ENCODE measurements around the gene MFAP2.
A peak's percentile ranks its signal among the peaks of the same experiment; 100 is the strongest.

MFAP2 gene

DNA sequence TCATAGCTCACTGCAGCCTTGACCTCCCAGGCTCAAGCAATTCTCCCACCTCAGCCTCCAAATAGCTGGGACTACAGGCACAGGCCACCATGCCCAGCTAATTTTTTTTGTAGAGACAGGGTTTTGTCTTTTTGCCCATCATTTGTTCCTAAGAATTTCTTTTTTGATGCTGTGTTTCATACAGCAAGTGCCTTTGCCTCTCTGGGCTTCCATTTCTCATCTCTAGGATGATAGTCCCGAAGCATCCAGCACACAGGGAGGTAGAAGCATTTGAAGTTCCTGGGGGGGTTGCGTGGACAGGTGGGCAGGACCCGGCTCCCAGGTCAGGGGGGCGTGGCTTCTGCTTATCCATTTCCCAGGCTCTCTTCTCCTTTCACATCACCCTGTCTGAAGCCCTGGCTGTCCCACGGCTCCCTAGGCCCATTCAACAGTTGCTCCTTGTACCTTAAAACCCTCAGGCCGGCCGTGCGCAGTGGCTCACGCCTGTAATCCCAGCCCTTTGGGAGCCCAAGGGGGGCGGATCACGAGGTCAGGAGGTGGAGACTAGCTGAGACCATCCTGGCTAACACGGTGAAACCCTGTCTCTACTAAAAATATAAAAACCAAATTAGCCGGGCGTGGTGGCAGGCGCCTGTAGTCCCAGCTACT, 27.9 kb upstream of the MFAP2 start:
- no peak for DNase-seq

DNA sequence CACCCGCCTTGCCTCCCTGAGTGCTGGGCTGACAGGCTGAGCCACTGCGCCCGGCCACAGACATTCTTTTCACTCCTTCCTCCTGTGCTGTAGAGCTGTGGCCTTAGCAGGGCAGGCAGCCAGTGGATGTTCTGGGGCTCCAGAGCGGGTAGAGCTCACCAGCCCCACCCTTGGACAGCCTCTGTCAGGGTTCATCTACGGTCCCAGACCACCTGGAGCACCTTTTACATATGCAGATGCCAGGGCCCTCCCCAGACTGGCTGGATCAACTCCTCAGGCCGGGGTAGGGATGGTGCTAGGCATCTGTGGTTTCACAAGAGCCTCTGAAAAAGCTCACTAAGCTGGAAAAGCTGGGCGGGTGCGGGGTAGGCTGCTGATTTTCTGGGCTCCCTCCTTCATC, 26.7 kb upstream of the MFAP2 start:
- no peak for DNase-seq

DNA sequence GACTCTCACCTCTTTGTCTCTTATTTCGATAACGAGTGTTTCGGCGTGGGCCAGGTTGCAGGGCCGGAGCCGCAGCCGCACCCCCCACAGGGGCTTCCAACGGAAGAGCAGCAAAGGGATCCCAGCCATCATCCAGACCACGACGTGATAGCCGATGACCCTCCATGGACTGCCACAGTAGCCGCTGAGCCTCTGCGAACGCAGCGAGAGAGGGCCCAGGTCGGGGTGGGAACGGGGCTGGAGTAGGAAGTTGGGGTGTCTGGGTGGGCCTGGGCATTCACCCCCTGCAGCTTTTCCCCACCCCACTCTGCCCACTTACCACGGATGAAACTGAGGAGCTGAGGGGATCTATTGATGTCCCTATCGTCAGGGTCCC, 24.9 kb upstream of the MFAP2 start:
- DNase-seq, result no peak

DNA sequence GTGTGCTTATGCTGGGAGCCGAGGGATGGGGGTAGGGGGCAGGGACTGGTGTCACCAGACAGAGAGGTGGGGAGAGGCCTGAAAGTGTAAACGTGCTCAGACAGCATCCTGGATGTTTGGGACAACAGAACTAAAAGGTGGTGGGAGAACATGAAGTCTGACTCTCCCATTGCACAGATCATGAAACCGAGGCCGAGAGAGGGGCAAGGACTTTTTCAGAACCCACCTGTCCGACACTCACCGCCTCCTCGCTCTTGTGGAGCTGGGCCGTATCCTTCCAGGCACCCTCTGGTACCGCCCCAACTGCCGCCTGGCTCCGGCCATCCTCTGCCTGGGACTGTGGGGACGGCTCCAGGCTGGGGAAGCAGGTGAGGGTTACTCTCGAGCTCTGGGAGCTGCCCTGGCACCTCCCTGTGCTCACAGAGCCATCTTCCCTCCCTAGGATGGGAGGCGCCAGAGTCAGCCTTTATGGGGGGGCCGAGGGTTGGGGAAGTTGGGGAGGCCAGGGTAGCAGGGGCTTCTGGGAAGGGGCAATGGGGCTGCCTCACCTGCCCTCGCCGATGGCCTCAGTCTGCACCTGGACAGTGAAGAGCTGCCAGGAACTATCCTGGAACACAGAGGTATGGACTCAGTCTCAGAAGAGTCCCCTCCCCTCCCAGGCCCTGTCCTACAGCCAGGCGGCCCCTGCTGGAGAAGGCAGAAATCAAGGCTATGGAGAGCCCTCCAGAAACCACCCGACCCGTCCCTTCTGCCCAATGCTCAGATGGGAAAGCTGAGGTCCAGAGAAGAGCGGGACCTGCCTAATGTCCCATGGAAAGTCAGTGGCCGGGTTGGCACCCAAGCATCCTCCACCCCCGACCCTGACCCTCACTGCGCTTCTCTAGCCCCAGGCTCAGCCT, 24.3 kb upstream of the MFAP2 start:
- no peak for DNase-seq

DNA sequence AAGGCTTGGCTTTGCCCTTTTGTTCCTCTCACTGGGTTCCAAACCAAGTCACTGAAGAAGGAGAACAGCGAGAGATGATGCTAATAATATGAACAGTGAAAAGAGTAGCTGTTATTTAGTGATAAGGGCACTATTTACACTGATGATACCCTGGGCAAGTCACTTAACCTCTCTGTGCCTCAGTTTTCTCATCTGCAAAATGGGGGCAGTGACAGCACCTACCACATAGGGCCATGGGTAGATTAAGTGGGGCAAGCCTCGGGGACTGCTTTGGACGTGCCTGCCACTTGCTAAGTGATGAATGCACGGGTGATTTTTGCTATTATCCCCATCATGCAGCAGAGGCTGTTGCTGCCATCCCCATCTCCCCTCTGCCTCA, 22.1 kb upstream of the MFAP2 start:
- DNase-seq, result no peak

DNA sequence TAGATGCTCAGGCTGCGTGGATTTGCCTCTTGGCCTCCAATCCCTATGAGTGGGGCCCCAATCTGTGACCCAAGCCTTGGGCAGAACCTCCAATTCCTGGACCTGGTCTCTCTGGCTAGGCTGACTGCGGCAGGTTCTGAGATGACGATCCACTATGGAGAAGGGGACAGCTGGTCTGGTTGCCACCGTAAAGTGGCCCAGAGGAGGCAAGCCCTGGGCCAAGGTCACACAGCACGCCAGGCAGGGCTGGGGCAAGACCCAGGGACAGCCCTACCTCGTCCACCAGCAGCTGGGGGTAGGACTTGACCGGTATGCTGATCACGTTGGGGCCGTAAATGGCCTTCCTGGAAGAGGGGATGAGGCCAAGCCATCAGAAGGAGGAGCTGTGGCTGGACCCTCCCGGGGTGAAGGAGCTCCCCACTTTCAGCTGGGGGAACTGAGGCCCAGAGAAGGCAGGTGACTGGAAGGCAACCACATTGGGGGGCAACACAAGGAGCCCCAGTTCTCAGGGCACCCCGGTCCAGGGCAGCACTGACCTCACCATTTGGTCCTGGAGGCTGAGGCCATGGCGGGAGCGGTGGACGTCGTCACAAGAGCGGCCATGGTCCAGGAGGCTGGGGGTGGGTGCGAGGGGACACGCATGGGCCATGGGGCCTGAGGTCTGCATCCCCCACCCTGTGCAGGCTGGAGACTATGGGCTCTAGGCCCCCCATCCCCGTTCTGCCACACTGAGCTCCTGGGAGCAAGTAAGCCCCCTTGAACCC, 21.5 kb upstream of the MFAP2 start:
- no peak for DNase-seq

DNA sequence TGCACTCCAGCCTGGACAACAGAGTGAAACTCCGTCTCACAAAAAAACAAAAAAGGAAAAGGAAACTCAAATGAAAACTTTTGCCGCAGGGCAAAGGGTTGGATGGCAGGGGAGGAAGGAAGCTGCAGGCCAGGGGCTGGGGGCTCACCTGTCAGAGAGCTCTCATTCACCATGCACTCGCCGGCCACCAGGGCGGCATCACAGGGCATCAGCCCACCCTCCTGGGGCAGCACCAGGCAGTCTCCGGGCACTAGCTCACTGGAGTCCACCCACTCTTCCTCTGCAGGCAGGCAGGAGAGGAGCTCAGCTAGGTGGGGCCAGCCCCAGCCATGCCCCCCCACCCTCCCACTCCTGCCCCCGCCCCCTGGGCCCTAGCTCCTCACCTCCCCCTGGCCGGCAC, 19.4 kb upstream of the MFAP2 start:
- no peak for DNase-seq

DNA sequence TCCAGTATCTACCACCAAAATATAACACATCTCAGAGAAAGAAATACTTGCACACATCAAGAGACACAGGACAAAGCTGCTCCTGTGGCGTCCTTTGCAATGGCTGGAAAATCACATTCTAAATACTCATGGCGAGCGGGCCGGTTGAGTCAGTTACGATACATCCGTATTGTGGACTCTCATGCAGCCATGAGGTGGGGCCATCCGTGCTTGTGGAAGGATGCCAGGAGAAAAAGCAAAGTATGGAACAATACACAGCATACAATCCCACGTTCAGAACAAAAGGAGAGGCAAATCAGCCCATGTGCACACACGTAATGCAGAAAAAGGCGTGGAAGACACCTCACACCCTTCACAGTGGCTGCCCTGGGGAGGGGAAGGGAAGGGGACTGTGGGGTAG, 18.2 kb upstream of the MFAP2 start:
- DNase-seq, result no peak

DNA sequence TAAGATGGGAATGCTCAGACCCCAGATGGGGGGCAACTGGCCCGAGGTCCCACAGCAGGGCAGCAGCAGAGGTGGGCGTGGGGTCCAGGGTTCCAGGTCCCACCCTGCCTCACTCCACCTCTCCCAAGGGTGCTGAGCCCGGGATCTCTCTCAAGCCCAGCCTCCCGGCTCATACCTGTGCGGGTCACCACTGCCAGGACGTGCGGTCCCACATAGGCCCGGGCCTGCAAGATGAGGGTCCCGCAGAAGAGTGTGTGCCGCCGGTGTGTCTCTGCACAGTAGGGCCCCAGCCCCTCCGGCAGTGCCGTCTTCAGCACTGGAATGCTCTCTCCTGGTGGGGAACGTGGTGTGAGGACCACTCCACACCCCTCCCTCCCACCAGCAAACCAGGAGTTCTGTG, 16.4 kb upstream of the MFAP2 start:
- DNase-seq, result no peak

DNA sequence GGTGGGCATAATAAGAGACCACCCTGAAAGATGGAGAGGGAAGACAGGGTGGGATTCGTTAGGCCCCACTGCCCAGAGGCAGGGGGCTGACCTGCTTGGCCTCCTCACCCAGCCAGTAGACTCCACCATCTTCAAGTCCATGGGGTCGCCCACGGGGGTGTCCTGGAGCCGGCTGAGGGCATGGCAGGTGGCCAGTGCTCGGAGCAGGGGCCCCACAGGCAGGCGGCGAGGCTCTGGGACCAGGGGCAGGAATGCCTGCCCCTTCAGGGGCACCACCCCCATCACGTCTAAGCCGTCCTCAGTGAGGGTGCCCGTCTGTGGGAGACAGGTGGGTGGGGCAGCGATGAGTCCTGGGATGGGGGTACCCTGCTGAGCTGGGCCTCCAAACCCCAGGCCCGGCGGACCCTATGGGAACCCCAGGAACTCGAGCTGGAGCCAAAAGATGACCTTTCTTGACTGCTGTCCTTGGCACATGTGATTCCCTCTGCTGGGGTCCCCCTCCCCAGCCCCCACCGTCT, 13.2 kb upstream of the MFAP2 start:
- no peak for DNase-seq

DNA sequence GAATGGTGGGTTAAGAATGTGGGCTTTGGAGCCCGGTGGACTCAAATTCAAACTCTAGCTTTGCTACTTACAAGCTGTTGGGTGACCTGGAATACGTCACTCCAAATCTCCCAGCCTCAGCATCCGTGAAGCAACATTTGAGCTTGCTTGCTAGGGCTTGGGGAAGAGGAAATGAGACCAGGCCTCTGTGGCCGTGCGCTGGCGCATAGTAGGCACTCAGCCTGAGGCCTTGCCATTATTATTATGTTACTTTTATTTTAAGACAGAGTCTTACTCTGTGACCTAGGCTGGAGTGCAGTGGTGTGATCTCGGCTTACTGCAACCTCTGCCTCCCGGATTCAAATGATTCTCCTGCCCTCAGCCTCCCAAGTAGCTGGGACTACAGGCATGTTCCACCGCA, 12.3 kb upstream of the MFAP2 start:
- no peak for DNase-seq

DNA sequence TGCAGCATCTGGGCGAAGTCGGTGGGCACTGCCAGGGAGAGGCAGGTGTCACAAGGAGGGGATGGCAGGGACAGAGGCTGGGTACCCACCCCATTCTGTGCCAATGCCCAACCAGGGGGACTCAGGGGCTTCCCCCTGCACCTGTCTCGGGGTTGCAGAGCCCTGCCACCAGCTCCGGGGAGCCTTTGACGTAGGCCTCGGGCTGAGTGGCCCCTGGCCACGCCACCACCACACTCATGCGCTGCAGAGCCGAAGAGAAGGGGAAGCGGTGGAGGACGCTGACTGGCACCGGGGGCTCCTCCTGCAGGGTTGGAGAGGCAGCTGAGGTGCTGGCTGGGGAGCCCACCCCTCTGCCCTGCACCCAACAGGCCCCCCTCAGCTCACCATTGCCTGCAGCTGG, 11.7 kb upstream of the MFAP2 start:
- no peak for DNase-seq

DNA sequence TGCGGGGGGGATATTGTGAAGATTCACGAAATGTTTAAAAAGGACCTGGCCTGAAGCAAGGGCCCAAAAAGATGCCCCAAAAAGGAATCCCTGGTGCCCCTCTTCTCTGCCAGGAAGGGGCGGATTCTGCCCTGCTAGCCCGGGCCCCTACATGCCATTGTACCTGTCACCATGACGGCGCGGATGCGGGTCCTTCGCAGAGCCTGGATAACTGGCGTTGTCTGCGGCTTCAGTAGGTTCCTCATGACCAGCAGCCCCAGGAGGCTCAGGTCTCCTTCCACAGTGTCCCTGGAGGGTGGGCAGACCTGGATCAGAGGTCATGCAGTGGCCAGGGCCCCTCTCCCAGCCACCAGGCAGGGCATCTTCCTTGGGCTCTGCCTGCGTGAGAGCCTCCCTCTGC, 11.2 kb upstream of the MFAP2 start:
- DNase-seq, result no peak

DNA sequence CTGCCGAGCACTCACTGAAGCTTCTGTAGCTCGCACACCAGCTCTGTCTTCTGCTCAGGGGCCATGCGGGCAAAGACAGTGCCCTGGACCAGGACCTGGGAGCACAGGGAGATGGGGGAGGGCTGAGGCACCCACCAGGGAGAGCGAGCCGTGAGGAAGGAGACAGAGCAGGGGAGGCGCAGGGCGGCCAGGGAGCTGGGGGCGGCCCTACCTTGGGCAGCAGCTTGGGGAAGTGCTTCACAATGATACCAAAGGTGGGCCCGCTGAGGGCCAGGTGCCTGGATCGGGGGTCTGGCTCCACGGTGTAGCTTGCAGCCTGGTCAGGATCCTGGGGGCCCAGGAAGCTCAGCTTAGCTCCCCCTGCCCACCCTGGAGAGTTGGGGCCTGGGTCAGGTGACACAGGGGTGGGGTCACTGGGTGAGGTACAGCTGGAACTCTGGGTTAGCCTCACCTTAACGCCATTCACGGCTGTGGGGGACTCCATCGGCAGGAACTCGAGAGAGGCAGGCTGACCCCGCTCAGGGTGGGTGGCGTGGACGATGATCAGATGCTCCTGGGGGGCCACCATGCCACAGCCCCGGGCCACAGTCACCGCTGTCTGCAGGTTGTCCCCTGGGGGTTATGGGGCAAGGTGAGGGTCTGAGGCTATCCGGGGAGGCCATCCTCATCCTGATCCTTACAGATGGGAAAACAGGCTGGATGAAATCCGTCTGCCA, 9.4 kb upstream of the MFAP2 start:
- no peak for DNase-seq

DNA sequence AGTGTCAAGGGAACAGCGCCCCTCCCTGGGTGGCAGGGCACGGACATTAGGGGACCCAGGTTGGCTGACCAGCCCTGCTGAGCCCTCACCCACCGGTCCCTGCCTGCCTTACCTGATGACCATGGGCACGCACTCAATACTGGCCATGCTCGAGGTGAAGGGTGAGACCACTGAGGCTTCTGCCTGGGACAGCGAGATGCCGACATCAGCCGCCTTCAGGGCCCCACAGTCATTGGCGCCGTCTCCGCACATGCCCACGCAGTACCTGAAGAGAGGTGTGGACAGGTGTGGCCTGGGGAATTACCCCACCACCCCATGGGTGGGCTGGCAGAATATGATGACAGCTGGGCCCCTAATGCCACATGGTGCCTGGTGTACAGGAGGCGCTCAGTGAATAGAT, 7.8 kb upstream of the MFAP2 start:
- DNase-seq, result no peak

DNA sequence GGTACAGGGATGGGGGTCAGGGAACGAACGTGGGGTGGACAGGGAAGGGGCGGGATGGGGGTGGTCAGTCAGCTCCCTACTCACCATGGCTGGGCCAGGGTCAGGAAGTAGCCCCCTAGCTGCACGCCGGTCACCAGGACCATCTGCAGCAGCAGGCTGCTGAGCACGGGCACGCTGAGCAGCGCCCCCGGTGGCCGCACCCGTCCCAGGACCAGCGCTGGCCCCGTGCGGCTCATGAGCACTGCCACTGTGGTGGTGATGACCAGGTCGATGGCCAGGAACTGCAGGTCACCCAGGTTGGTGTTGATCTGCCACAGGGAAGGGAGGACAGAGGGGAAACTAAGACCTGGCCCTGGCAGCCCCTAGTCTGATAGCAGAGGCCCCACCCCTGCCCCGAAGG, 6.5 kb upstream of the MFAP2 start:
- no peak for DNase-seq

DNA sequence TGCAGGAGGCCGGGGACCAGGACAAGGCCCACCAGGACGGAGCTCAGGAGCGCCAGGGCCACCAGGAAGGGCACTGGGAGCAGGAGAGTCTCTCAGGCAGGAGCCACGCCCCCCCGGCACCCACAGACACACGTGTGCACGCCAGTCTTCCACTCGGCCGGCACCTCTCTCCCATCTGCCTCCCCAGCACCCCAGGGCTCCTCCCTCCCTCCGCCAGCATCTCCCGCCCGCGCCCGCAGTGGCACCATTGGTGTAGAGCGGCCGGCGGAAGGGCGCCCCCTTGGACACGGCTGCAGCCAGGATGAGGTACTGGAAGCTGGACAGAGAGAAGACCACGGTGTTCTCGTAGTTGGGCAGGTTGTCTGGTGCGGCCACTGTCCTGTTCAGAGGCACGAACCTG, 6.1 kb upstream of the MFAP2 start:
- no peak for DNase-seq

DNA sequence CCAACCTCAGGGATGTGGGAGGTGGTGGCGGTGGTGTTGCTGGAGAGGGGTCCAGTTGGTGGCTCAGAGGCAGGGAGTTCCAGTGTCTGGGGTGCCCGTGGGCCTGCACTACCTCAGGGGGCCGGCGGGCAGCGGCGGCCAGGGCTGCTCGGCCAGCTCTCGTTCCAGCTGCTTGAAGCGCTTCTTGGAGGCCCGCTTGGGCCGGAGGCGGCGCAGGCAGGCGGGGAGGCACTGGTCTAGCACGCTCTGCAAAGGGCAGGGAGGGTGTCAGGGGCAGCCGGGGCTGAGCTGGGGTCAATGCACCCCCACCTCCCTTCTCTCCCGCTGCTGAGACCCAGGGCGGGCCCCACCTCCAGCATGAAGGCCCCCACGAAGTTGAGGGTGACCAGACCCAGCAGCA, 5.7 kb upstream of the MFAP2 start:
- DNase-seq, result no peak

DNA sequence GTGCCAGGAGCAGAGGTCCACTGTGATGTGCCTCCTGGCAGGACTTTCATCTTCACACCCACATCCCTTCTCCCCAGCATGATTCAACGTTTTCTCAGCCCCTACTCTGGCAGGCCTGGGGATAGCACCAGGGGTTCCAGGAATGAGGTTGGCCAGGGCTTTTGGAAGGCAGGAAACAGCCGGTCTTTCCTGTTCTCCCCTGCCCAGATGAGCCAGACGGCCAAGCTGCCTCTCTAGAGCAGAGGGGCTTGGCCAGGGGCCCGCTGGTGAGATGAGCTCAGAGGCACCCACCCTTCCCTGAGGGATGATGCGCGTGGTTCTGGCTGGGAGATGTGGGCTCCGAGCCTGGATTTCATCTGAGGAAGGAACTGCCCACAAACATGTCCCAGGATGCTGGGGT, 4.3 kb upstream of the MFAP2 start:
- peak in 16 of 58 donors; percentile 13 to 68 (median 20) for DNase-seq

DNA sequence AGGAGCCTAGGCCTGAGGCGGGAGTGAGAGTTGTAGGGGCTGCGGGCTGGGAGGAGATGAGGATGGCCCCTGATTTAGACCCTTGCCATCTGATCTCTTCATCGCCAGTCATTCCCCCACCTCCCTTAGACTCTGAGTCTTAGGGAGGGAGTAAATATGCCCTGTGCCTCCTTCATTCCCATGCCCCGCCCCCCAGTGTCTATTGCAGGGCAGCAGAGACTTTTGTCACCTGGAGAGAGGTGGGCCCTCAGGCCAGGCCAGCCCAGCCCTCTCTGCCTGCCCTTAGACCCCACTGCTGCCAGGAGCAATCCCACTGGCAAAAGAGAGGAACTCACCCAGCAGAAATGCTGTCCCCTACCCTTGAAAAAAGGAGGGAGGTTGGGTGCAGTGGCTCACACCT, 3.2 kb upstream of the MFAP2 start:
- DNase-seq, result no peak

DNA sequence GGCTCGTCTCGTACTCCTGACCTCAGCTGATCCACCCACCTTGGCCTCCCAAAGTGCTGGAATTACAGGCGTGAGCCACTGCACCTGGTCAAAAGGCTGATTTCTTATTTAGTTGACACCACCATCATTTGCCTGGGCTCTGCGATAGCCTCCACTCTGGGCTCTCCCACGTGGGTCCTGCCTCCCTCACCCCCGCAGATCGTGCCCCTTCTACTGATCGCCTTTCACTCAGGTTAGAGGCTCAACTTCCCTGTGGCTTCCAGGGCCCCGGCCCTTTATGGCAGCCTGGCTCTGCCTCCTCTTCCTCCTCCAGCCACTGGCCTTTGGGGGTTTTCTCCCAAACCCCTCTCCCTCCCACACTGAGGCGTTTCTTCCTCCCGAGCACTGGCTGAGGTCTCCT, 2.5 kb upstream of the MFAP2 start:
- no peak for DNase-seq
